Smooth muscle cell (in vitro differentiated cells): ENCODE data around the gene ZNF740. TPM values are rescaled to one million over a fixed set of nuclear protein-coding genes. Genes with fewer than 3 reads are reported as not detected.
A peak's percentile ranks its signal among the peaks of the same experiment; 100 is the strongest.

Experiments
- DNase-seq: peaks from one replicate; lab custom pipeline; 2025; ENCODE audit not compliant: unreplicated experiment; lab: John Stamatoyannopoulos, UW
- H2AFZ ChIP-seq: fragments of 200-600 bp; sonication (generic); 2 replicates; pipeline ENCODE4 v1.6.0; 2016; ENCODE audit warnings: antibody characterized with exemption, low read depth, mild to moderate bottlenecking
- H3F3A ChIP-seq: fragments of 200-600 bp; sonication (generic); 2 replicates; pipeline ENCODE4 v1.6.0; 2017; ENCODE audit warnings: antibody characterized with exemption, low read depth
- H3K27ac ChIP-seq: fragments of 200-600 bp; sonication (generic); 2 replicates; pipeline ENCODE4 v1.5.1; 2016; ENCODE audit warnings: low read depth, mild to moderate bottlenecking
- H3K27me3 ChIP-seq: fragments of 200-600 bp; sonication (generic); 2 replicates; pipeline ENCODE4 v1.6.1; 2016; ENCODE audit warnings: low read depth, mild to moderate bottlenecking
- H3K36me3 ChIP-seq: fragments of 200-600 bp; sonication (generic); 2 replicates; pipeline ENCODE4 v1.5.1; 2016; ENCODE audit warnings: low read depth
- H3K4me1 ChIP-seq: fragments of 200-600 bp; sonication (generic); 2 replicates; pipeline ENCODE4 v1.5.1; 2016; ENCODE audit warnings: low read depth
- H3K4me2 ChIP-seq: fragments of 200-600 bp; sonication (generic); 2 replicates; pipeline ENCODE4 v1.6.0; 2016; ENCODE audit warnings: mild to moderate bottlenecking
- H3K4me3 ChIP-seq: fragments of 200-600 bp; sonication (generic); 2 replicates; pipeline ENCODE4 v1.5.1; 2016; ENCODE audit warnings: mild to moderate bottlenecking
- H3K79me2 ChIP-seq: fragments of 200-600 bp; sonication (generic); 2 replicates; pipeline ENCODE4 v1.6.0; 2016; ENCODE audit warnings: low read depth, mild to moderate bottlenecking
- H3K9ac ChIP-seq: fragments of 200-600 bp; sonication (generic); 2 replicates; pipeline ENCODE4 v1.6.0; 2016; ENCODE audit warnings: low read depth
- H3K9me3 ChIP-seq: fragments of 200-600 bp; sonication (generic); replicated peaks from 2 replicates; pipeline ENCODE4 v1.5.1; 2016; ENCODE audit warnings: low read depth
- H4K20me1 ChIP-seq: fragments of 200-600 bp; sonication (generic); 2 replicates; pipeline ENCODE4 v1.6.0; 2016; ENCODE audit warnings: low read depth
- WGBS: methylation state at CpG from one replicate; pipeline ENCODE4 v1.1.7; 2016; ENCODE audit warnings: low lambda C conversion rate; 5-methylcytosine and 5-hydroxymethylcytosine counted together
- polyA plus RNA-seq: library from polyadenylated mRNA; unstranded; fragments of >200 nt; fragmentation: Nextera tagmentation; extraction: Ambion mirVana; gene quantifications from 2 replicates; pipeline ENCODE4 v1.2.1, GENCODE V29; 2016
- total RNA-seq: library from RNA; depleted of rRNA; stranded (reverse); fragments of >200 nt; gene quantifications from 2 replicates; pipeline ENCODE4 v1.2.3, GENCODE V29; 2014
- TF ChIP-seq, protein P1 (sequence below): fragments of 200-600 bp; sonication (generic); IDR thresholded peaks from 2 replicates; pipeline ENCODE4 v1.5.1; 2017; ENCODE audit warnings: borderline replicate concordance, mild to moderate bottlenecking, antibody characterized with exemption; ENCODE audit not compliant: insufficient read depth, poor library complexity, severe bottlenecking

Gene ZNF740, protein sequence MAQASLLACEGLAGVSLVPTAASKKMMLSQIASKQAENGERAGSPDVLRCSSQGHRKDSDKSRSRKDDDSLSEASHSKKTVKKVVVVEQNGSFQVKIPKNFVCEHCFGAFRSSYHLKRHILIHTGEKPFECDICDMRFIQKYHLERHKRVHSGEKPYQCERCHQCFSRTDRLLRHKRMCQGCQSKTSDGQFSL
- total RNA-seq (5.2 and 7.6 TPM in 2 replicates), polyA plus RNA-seq (1.0 and 3.1 TPM in 2 replicates)

DNA sequence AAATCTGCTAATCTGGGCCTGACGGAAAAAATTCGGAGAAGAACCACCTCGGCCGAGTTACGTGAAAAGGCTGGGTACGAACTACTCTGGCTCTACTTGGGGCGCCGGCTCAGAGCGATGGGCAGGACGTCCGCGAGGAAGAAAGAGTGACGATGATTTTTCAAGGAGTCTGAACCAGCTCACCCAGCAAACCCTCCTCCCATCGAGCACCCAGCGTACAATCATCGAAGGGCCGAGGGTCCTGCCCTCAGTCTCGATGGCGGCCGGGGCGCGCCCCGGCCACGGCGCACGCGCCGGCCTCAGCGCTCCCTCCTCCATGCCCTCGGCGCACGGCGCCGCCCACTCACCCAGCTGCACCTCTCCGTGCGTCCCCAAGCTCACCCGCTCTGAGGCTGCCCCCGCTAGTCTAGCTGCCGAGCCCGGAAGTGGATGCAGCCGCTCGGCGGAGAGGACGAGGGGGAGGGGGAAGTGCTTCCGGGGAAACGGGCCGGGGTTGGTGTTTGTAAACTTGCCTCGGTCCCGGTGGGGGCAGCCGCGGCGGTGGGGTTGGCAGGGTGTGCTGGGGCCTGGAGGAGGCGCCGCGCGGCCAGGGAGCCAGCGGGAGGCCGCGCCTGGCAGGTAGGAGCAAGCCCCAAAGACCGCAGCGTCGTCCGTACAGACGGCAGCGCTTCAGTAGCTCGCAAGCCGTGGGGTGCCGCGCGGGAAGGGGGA, at the start of gene ZNF740, which contains the start of gene CSAD:
ZNF740 (plus strand) TSS at position 503 of the 711 bp plus-strand sequence. CDS start 1,262 bp downstream, outside the sequence.
CSAD (minus strand) TSS at position 706 of the 711 bp plus-strand sequence. CDS start 7,455 bp downstream, outside the sequence.
- H3K4me1 ChIP-seq = peaks cover 27% of the 10 kb centered on the region
- peak within 1 kb of the TSS; percentile 97 for H2AFZ ChIP-seq
- H3K27ac ChIP-seq = peak within 1 kb of the TSS; percentile 94
- peak within 1 kb of the TSS; percentile 89 for H3K4me2 ChIP-seq
- no peaks in the 10 kb centered on the region for H3K36me3 ChIP-seq
- H3K9me3 ChIP-seq = no peaks in the 10 kb centered on the region
- under 1% methylated on average over 64 of the region's 70 CpGs for WGBS
- H3K9ac ChIP-seq = peak within 1 kb of the TSS; percentile 84
- H3K79me2 ChIP-seq = peaks cover 23% of the 10 kb centered on the region
- TF ChIP-seq, protein P1, sequence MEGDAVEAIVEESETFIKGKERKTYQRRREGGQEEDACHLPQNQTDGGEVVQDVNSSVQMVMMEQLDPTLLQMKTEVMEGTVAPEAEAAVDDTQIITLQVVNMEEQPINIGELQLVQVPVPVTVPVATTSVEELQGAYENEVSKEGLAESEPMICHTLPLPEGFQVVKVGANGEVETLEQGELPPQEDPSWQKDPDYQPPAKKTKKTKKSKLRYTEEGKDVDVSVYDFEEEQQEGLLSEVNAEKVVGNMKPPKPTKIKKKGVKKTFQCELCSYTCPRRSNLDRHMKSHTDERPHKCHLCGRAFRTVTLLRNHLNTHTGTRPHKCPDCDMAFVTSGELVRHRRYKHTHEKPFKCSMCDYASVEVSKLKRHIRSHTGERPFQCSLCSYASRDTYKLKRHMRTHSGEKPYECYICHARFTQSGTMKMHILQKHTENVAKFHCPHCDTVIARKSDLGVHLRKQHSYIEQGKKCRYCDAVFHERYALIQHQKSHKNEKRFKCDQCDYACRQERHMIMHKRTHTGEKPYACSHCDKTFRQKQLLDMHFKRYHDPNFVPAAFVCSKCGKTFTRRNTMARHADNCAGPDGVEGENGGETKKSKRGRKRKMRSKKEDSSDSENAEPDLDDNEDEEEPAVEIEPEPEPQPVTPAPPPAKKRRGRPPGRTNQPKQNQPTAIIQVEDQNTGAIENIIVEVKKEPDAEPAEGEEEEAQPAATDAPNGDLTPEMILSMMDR = no peak
- DNase-seq = peak; percentile 89
- peaks cover 21% of the 10 kb centered on the region for H4K20me1 ChIP-seq
- H3K27me3 ChIP-seq = no peaks in the 10 kb centered on the region
- peak within 1 kb of the TSS; percentile 88 for H3K4me3 ChIP-seq
- H3F3A ChIP-seq = peaks cover 11% of the 10 kb centered on the region

DNA sequence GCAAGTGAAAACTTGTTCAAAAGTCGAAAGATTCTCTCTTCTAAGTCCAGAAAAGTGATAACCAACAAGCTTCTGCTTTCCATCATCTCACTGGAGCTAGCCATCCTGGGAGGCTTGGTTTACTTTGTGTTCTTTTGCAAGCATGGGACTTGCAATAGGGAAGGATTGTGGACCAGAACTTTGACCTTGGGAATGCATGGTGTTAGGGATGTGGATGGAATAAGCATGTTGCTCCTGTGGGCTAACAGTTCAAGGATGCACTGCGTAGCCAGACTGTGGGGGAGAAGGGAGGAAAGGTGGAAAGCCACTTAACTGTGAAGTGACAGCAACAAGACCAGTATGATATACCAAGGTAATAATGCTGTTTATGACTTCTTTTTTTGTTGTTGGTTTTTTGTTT, 48.7 kb upstream of the ZNF740 start:
- no peak for DNase-seq
- TF ChIP-seq, protein P1 = no peak
- Histone ChIP-seq H3K79me2 (no peaks in the 10 kb centered on the region), H3K4me2 (no peak overlapping the region), H3K9me3 (no peaks in the 10 kb centered on the region), H3K4me3 (no peak overlapping the region), H3F3A (no peaks in the 10 kb centered on the region), H3K36me3 (no peaks in the 10 kb centered on the region), H3K27me3 (peaks cover 4% of the 10 kb centered on the region), H3K9ac (no peak overlapping the region), H3K4me1 (no peaks in the 10 kb centered on the region), H4K20me1 (no peaks in the 10 kb centered on the region), H2AFZ (no peak overlapping the region), H3K27ac (no peak overlapping the region)
- WGBS = 94% methylated on average over 2 of the region's 2 CpGs

DNA sequence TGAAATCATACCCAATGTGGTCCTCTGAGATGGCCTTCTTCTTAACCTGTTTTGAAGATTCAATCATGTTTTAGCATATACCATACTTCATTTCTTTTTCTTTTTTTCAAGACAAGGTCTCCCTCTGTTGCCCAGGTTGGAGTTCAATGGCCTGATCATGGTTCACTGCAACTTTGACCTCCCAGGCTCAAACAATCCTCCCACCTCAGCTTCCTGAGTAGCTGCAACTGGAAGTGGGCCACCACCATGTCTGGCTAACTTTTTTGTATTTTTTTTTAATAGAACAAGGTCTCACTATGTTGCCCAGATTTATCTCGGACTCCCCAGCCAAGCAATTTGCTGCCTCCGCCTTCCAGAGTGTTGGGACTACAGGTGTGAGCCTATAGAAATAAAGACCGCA, 46.8 kb upstream of the ZNF740 start:
- H3K4me1 ChIP-seq = no peaks in the 10 kb centered on the region
- no peak for DNase-seq
- no peak overlapping the region for H3K27ac ChIP-seq
- no peak overlapping the region for H2AFZ ChIP-seq
- no peaks in the 10 kb centered on the region for H3K9me3 ChIP-seq
- no peaks in the 10 kb centered on the region for H3K27me3 ChIP-seq
- H4K20me1 ChIP-seq = no peaks in the 10 kb centered on the region
- H3K36me3 ChIP-seq = no peaks in the 10 kb centered on the region
- WGBS = 95% methylated on average over 3 of the region's 3 CpGs
- H3F3A ChIP-seq = no peaks in the 10 kb centered on the region
- no peak overlapping the region for H3K4me3 ChIP-seq
- TF ChIP-seq, protein P1 = no peak
- H3K79me2 ChIP-seq = no peaks in the 10 kb centered on the region
- no peak overlapping the region for H3K9ac ChIP-seq
- H3K4me2 ChIP-seq = no peak overlapping the region
